GM21723 (cell line): Measurements from ENCODE around the gene ZNF516.
A peak's percentile ranks its signal among the peaks of the same experiment; 100 is the strongest.

Source experiments
- ATAC-seq: cut with Tn5 transposase; IDR thresholded peaks from one replicate; pipeline ENCODE4 v1.9.1; 2021; ENCODE audit warnings: mild to moderate bottlenecking, moderate library complexity; ENCODE audit not compliant: unreplicated experiment

The ZNF516 gene

DNA sequence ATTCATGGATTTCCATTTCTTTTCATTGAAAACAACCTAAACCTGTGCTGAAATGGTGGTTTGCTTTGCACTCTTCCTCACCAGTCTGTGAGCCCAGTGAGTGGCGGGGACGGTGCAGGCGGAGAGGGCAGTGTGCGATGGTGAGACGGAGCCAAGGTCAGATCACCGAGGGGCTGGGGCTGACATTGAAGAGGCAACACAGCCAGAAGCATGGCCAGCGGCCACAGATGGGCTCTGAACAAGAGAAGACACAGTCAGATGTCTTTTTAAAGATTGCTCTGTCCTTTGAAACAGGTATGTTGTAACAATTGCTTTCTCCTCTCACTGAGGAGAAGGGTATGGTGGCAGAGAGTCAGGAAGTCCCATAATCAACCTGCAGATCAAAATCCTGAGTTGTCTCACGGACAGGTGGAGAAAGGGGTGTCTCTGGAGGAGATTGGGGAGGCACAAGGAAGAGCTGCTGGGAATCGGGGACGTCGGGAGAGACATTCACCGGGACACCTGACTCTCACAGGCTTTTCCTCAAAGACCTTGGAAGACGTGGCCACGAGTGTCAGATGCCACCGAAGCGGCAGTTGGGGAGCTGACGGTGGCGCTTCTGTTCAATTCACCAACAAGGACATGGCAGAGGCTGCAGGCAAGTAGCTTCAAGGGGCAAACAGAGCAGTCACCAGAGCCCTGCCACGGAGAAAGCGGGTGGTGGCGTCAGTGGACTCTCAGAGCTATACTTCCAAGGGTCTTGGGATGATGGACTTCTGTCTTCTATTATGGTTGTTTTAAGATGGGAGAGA lies 12.1 kb upstream of the ZNF516 start:
- no peak for ATAC-seq

DNA sequence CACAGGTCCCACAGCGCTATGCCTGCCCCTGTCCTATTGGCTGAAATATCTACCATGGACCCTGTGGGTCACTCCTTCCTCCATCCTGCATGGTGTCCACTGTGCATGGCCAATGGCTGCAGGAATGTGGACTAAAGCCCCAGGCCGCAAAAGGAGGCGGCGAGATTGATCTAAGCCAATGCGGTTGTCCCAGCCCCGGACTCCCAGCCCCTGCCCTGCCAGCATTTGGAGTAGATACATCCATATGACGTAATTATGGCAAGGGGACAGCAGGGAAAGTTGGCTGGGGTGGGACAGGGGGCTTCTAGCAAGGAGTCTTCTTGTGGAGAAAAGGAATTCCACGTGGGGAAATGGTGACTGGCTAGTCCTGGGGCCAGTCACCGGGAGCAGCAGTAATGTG lies 11.4 kb upstream of the ZNF516 start:
- no peak for ATAC-seq

DNA sequence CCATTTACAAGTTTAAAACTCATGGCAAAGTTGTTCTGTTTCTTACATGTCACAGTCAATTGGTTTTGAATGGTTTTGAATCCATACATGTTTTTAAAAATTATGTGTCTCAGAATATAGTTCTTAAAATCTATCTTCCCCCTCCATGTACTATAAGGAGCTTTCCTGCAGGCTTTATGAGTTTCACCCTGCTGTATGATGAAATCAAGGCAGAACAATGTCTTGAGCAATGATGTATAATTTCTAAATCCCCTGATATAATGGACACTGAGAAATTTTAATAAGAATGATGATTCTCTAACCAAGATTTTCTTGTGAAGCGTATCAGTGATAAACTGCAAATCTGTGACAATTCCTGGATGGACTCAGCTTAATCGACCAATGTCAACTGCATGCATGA lies 10.6 kb upstream of the ZNF516 start:
- no peak for ATAC-seq

DNA sequence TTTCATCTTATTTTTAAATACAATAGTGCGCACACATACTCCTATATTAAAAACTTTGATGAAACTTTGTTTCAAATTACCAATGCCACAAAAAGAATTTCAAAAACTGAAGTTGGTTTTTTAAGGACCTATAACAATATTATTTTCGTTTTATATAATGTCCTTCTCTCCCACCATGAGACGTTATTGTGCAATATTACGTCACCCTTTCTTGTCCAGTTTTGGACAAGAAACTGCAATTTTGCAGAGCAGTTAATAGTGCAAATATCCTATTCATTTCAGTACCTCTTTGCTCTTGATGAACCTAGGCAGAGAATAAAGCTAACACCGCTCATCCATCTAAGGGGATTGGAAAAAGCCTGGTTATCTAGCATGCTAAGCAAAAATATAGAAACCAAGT lies 9.7 kb upstream of the ZNF516 start:
- ATAC-seq = no peak

DNA sequence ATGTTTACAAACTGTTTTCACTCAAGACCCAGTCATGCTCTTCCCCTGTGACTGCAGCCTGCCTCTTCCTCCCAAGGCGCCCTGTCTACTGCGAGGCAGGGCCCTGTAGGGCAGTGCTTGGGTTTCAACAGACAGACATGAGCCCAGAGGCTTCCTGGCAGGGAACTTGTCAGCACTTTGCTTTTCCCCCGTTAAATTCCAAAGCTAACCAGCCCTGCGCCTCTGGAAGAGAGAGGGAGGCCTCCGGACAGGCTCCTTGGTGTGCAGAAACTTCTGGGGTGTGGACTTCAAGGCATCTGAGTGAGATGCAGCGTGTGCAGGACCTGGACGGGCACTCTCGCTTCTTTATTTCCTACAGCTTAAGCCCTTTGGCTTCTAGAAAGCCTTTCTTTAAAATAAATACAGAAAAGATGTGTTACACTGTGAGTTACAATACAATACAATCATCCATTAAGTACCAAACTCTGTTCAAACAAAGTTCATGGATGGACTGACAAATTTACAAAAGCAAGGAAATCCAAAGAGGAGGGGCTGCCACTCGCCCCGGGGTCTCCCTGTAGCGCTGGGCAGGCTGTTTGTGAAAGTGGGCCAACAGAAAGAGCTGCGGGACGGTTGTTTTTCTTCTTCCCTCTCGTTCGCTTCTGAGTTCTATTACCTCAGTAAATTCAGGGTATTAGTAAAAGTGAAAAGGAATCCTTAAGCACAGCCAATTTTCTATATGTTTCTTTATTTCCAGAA lies 8.8 kb upstream of the ZNF516 start:
- no peak for ATAC-seq

DNA sequence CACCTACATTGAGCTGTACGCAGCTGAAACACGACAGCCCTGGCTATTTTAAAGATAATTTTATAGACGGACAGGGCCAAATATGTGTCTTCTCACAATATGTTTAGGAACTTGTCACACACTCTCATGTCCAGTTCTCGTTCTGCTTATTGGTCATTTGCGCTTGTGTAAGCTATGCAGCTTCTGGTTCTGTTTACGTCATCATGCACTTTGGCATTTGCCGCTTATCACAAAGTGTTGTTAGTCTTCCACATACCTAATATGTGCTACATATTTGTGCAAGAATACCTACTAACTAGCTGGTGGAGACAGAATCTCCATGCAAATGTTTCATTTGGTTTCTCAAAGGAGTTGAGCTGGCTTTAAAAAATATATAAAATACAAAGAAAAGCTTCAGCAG lies 7.5 kb upstream of the ZNF516 start:
- ATAC-seq = no peak

DNA sequence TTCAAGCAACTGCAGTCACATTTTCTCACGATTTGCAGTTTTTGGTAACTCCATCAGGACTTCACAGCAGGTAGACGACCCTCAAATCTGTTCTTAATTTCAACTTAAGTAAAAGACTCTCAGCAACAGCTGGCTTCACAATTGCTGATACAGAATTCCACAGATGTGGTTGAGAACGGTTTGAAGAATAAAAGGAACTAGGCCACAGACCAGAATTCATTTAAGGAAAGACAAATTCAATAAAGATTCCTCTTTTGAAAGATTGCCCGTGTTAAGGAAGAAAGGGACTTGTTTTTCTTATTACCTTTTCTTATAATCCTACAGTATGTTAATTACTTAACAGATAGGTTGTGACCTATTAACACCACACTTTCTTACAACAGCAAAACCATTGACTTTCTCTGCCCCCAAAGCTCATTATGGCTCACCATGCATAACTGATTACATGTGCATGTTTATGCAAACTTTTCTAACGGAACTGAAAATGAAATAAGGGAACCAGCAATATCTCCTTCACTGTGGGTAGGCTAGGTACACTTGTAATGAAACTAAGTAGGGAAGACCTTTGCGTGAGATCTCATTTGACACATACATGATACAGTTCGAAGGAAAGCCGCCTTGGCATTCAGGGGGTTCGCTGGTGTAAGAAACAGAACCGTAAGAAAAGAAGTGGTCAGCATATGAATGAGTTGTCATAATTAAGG lies 4.7 kb upstream of the ZNF516 start:
- ATAC-seq = peak; percentile 88

DNA sequence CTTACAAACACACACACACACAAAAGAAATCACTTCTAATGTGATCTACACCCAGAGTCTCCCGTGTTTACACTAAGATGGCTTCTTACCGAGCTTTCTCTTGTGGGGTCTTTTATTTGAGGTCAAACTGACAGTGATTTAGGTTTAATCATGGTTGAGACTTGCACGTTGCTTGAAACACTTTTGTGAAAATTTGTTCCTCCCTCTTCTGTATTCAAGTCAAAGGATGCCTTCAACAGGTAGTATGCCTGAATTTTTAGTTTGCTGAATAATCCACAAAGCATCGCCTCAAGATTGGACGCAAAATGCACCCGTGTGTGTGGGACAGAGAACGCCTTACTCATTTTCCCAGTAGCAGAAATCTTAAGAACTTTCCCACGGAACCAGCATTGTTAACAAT lies 4.0 kb upstream of the ZNF516 start:
- no peak for ATAC-seq

DNA sequence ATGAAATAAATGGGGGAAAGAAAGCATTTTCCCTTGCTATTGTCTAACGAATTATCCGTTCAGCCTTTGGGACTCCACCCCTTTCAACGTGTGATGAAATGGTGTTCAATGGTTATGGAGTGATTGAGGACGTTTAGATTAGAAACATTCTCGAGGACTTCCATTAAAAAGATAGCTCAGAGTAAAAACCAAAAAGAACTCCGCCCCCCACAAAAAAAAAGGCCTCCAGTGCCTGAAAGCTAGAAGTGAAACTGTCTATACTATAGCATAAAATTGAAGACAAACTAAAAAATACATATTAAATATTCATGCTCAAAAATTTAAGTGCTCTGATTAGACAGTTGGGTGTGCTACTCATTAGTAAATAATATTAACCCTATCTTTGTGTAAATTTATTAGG lies 3.0 kb upstream of the ZNF516 start:
- no peak for ATAC-seq

DNA sequence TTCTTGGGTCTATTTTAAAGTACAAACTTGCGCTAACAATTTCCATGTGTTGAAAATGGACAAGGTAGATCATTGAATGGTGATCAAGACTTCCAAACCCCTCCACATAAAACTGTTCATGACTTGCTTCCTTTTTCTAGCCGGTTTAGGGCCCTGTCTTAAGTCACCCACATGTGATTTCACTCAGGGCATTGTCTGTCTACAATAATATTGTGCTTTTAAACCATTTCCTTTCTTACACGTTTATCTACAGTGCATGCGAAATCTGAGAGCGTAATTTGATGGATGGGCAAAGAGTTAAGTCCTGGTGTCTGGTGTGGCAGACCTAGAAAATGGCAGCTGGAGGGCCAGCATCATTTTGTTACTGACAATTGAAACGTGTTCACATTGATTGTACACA lies 2.0 kb upstream of the ZNF516 start:
- no peak for ATAC-seq

DNA sequence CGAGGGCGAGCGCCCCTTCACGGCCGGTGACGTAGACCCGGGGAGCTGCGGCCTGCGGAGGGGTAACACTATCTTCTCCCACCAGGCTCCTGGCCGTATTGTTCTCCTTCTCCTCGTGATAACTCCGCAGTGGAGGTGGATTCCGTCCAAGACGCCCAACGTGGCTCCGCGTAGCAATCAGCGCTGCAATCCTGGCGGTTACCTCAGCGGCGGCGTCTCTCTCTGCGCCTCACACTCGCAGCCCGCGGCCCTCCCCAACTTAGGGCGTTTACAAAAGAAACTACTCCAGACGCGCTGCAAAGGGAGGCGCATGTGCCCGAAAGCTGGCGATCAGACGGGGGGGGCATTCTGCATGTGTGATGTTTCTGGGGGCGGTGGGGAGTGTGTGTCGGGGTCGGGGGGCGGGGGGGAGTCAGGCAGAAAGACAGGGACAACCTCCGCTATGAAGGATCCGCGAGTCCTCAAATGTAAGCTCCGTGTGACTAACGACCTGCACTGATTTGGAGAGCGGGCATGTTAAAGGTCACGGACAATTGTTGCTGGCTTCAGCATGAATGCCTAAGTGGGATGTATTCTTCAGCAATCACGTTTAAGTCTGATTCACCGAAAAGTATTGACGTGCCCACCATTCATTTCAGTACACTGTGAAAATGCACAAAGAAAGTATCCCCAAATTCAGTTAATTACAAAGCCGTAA lies 1.3 kb upstream of the ZNF516 start:
- ATAC-seq = no peak

DNA sequence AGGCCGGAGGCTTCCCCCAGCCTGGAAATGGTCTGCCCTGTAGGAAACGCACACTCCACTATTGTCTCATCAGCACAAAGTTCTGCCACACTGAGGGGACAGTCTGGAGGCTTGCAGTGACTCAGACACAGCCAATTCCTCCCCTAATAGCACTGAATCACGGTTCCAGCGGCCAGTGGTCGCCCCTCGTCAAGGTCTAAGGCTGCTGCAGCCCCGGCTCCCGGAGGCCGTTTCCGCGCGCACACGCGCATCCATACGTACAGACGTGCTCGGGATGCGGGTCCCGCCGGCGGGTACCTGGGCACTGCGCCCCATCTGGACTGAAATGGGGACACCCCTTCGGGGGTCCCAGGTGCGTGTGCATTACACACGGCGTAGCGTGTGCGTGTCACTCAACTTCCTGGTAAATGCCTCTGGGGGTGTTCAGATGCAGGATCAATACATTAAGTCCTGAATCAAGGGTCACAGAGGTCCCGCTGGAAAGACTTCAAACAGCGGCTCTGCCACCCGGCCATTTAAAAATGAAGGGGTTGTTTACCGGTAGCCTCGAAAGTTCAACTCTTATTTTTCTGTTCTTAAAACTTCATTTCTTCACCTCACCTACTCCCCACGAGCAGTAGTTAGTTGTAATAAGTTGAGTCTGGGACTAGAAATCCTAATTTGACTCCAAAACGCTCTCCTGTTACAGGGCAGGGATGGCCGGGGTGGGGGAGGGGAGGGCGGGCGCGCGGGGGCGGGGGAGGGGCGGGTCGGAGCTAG lies 572 bp upstream of the ZNF516 start:
- no peak for ATAC-seq

DNA sequence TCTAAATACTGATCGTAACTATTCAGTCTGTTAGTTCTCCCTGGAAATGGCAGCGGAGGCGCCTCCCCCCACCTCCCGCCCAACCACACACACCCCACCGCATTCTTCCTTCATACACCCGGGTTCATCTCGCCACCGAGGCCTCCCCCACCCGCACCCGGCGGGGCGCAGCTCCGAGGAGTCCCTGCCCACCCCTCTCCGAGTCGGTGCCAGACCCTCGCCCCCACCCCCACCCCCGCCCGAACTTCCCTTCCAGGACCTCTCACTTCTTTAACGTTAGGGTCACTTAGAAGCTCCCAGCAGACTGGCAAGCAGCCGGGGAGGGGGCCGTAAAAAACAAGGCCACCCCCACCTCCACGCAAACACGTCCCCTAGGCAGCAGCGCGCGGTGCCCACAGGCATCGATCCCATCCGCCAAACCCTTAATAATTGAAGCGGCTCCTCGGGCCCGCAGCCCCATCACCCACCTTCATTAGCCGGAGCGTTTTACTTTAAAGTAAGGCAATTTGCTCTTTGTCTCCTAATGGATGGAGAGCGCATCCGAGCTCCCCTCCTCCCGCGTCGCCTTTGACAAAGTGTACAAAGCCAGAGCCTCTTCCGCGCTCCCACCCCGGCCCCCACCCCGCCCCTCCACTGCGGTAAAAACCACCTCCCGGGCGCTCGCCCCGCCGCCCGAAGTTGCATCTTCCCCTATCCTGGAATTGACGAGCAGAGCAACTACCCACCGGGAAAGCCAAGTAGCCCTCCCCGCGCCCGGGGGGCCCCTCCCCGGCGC lies 624 bp downstream of the ZNF516 start:
- ATAC-seq = no peak

DNA sequence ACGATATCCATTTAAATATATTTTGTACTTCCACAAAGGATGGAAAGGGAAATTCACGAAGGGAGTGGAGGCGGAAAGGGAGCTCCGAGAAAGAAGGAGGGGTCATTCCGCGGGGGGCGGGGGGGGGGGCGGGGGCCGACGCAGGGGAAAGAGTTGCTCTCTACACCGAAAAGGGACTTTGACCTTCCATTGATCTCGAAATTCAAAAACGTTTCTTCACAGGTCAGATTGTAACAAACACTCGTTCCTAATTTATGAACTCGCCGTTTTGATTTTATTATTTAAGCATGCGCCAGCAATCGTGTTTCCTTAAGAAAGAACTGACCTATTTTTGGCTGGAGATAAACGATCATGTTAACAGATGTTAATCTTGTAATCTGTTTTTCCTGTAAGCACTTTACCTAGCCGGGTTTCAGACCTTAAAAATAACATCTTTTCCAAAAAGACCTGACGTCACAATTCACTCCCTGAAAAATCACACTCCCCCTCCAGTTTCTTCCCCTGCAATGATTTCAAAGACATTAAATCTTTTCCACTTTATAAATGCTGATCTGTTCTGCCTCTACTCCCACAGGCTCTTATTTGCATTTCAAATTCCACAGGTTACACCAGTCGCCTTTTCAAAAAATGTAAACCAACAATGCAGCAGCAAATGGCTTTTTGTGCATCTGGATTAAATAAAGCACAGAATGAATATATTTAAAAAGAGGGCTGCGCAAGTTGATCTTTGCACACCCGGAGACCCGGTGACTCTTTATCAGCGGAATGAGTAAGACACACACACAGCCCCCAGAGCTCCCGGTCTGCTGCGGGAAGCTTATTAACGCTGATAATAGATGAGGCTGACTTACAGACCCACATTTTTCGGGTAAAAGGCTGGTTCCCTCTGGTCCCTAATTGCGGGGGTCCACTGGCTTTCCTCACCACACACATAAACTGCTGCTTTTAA lies 1.6 kb downstream of the ZNF516 start:
- peak; percentile 10 for ATAC-seq

DNA sequence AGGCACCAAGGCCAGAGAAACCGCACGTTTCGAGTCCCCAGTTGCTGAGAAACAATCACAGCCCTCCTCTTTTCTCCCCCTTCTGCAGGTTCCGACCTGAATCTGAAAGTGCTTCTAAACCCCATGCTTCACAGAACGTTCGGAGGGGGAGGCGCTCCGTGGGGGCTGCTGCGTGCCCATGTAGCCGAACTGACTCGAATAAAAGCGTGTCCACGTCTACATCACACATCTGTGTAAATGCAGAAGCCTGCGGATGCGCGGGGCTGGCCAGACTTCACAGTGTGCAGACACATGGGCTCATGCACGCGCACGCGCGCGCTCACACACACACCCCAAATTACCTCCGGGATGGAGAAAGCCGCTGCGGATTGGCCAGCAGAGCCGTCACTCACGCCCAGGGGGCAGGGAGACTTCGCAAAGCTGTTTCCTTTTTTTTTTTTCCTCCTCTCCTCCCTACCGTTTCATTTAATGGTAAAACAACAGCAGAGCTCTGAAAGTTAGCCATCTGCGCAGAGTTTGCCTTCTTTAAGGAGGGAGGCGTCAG lies 2.3 kb downstream of the ZNF516 start:
- ATAC-seq = peak; percentile 68

DNA sequence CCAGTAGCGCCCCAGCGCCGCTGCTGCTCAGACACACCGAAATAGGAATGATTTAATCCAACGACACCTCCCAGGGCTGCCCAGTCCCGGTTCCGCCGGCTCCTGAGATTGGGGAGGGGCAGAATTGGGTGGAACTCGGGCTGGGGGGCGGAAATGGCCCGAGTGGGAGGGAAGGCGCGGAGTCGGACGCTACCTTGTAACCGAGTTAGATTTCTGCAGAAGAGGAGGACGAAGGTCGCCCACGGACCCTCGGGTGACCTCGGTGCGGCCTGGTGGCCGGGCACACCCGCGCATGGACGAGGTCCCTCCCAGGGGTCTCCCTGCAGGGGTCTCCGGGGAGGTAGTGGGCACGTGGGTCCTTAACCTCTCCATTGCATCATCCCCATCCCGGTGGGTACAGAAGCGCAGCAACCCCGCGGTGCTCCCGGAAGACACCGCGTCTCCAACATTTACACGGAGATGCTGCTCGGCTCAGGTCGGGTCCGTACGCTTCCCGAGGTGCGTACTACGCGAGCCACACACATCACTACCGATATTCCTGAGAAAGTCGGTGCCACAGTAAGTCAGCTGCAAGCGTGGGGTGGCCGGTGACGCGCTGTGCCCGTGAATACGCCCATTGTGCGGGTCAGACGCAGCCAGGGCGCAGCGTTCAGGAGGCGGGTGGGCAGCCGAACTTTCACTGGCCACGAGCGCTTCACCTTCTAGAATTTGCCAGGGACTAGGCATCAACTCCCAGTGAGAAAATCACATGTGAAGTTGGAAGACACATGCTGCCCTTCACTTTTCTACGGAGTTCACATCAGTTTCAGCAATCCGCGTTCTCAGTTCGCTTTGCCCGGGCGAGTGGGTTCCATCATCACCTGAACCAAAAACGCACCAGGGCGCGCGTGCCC lies 3.0 kb downstream of the ZNF516 start:
- no peak for ATAC-seq

DNA sequence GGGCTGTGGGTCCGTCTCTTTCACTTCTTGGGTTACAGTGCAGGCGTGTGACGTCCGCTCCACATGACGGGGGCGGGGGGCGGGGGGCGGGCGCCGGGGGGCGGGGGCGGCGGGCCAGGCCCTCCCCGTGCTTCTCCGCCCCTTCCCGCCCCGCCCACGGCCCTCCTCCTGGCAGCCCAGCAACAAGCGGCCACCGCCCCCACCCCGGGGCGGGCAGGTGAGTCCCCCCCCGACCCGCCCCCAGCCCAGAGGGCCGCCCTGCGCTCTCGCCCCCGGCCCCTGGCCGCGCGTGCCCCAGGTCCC lies 3.6 kb downstream of the ZNF516 start:
- no peak for ATAC-seq
